GM12891 (cell line): Measurements from ENCODE around the gene CKB.
A peak's percentile ranks its signal among the peaks of the same experiment; 100 is the strongest.
"Not testable (repeated sequence)": the region's sequence is repeated elsewhere in the genome, so short reads cannot be mapped to it uniquely, and the experiment has no call there.

Experiments
- DNase-seq: peaks from one replicate; pipeline ENCODE4 v3.0.0; 2011; ENCODE audit warnings: low spot score; ENCODE audit not compliant: insufficient read length
- FAIRE-seq: peaks from 2 replicates; lab custom pipeline; 2011; peaks lifted over from hg19 to GRCh38; lab: Jason Lieb, UNC
- PAX5 ChIP-seq: IDR thresholded peaks from 2 replicates; pipeline ENCODE4 v1.6.1; 2011; ENCODE audit warnings: low read length, moderate library complexity, mild to moderate bottlenecking; ENCODE audit not compliant: insufficient read depth, severe bottlenecking
- POLR2A ChIP-seq: IDR thresholded peaks from 2 replicates; pipeline ENCODE4 v1.6.1; 2011; ENCODE audit warnings: low read depth, low read length, control low read depth
- POLR2AphosphoS5 ChIP-seq: IDR thresholded peaks from 2 replicates; pipeline ENCODE4 v1.6.1; 2011; ENCODE audit warnings: low read depth, low read length, control low read depth
- POU2F2 ChIP-seq: IDR thresholded peaks from 2 replicates; pipeline ENCODE4 v1.6.1; 2011; ENCODE audit warnings: low read depth, mild to moderate bottlenecking, control low read depth, low read length, moderate library complexity
- SPI1 ChIP-seq: IDR thresholded peaks from 2 replicates; pipeline ENCODE4 v1.6.1; 2011; ENCODE audit warnings: low read depth, low read length, control low read depth
- TAF1 ChIP-seq: IDR thresholded peaks from 2 replicates; pipeline ENCODE4 v1.6.1; 2011; ENCODE audit warnings: low read depth, low read length, control low read depth

CKB gene

GRCh38 chr14:103530831-103531230 is 8.2 kb upstream of the CKB start:
- no peak for TF ChIP-seq SPI1
- DNase-seq (no peak), FAIRE-seq (no peak)

GRCh38 chr14:103530390-103530789 is 7.8 kb upstream of the CKB start:
- FAIRE-seq (peak; percentile 45), DNase-seq (no peak)
- no peak for TF ChIP-seq POU2F2
- no peak for TF ChIP-seq SPI1
- no peak for TF ChIP-seq POLR2AphosphoS5
- no peak for TF ChIP-seq PAX5
- no peak for TF ChIP-seq POLR2A
- TF ChIP-seq TAF1: no peak

GRCh38 chr14:103529383-103530365 is 7.0 kb upstream of the CKB start:
- no peak for TF ChIP-seq POLR2AphosphoS5
- no peak for TF ChIP-seq TAF1
- TF ChIP-seq PAX5: no peak
- TF ChIP-seq POU2F2: no peak
- TF ChIP-seq POLR2A: no peak
- DNase-seq (no peak), FAIRE-seq (peak; percentile 20)

- FAIRE-seq (peak; percentile 96), DNase-seq (peak; percentile 97)
- 0 out of 2 replicates have a peak, but pooled peaks have one; percentile 15 for TF ChIP-seq POLR2AphosphoS5
- no peak for TF ChIP-seq SPI1
- no peak for TF ChIP-seq PAX5
- no peak for TF ChIP-seq POU2F2
- TF ChIP-seq TAF1: 0 out of 2 replicates have a peak, but pooled peaks have one; percentile 26
- peak; percentile 49; the same call in 1 of the 2 replicates for TF ChIP-seq POLR2A
Measured at GRCh38 chr14:103528587-103529382, 6.2 kb upstream of the CKB start, which contains the start of gene TRMT61A. TSS of gene TRMT61A (plus strand) at chr14:103529196. CDS start at chr14:103529979, 783 bp downstream.

GRCh38 chr14:103528146-103528586 is 5.5 kb upstream of the CKB start:
- FAIRE-seq: peak; percentile 63
- TF ChIP-seq POLR2A: no peak
- TF ChIP-seq TAF1: no peak
- TF ChIP-seq SPI1: no peak
- TF ChIP-seq POLR2AphosphoS5: no peak
- TF ChIP-seq POU2F2: no peak
- no peak for TF ChIP-seq PAX5
- no peak for DNase-seq

GRCh38 chr14:103527408-103528145 is 4.9 kb upstream of the CKB start:
- DNase-seq (no peak), FAIRE-seq (peak; percentile 85)
- peak; percentile 78 for TF ChIP-seq SPI1
- no peak for TF ChIP-seq PAX5

GRCh38 chr14:103526914-103527248 is 4.3 kb upstream of the CKB start:
- no peak for TF ChIP-seq POU2F2
- TF ChIP-seq SPI1: no peak
- TF ChIP-seq PAX5: no peak
- TF ChIP-seq TAF1: no peak
- no peak for TF ChIP-seq POLR2A
- TF ChIP-seq POLR2AphosphoS5: no peak
- DNase-seq (no peak), FAIRE-seq (no peak)

- DNase-seq: no peak
- no peak for TF ChIP-seq SPI1
- no peak for TF ChIP-seq POU2F2
- no peak for TF ChIP-seq POLR2A
- TF ChIP-seq TAF1: no peak
- TF ChIP-seq PAX5: no peak
- no peak for TF ChIP-seq POLR2AphosphoS5
- FAIRE-seq: peak; percentile 33
Measured at GRCh38 chr14:103526247-103526913, 3.8 kb upstream of the CKB start.

GRCh38 chr14:103525430-103526246 is 3.0 kb upstream of the CKB start:
- peak; percentile 16 for FAIRE-seq

More at GRCh38 chr14:103525430-103526246, 3.0 kb upstream of the CKB start:
- not testable (repeated sequence) for DNase-seq
